NCI-H146 (cell line): ENCODE measurements around the gene CEL.
"Not testable (repeated sequence)": the region's sequence is repeated elsewhere in the genome, so short reads cannot be mapped to it uniquely, and the experiment has no call there.

ENCODE experiments used
- DNase-seq: peaks from one replicate; lab custom pipeline; 2025; lab: John Stamatoyannopoulos, UW

Gene CEL

GRCh38 chr9:133086212-133086860, 24.6 kb downstream of the CEL start:
- not testable (repeated sequence) for DNase-seq

- no peak for DNase-seq
Measured at GRCh38 chr9:133086894-133087293, 25.1 kb downstream of the CEL start.

GRCh38 chr9:133087429-133088145, 25.8 kb downstream of the CEL start:
- DNase-seq, result no peak

- DNase-seq, result no peak
Measured at GRCh38 chr9:133088146-133088750, 26.5 kb downstream of the CEL start.

- no peak for DNase-seq
Measured at GRCh38 chr9:133088756-133089155, 27.0 kb downstream of the CEL start.

GRCh38 chr9:133089271-133089671, 27.5 kb downstream of the CEL start:
- DNase-seq, result peak; percentile 42

GRCh38 chr9:133090187-133090586, 28.4 kb downstream of the CEL start:
- no peak for DNase-seq

- DNase-seq, result no peak
Measured at GRCh38 chr9:133090752-133091385, 29.1 kb downstream of the CEL start.

GRCh38 chr9:133094351-133094750, 32.6 kb downstream of the CEL start:
- DNase-seq, result not testable (repeated sequence)

- no peak for DNase-seq
Measured at GRCh38 chr9:133094842-133095393, 33.1 kb downstream of the CEL start.

- no peak for DNase-seq
Measured at GRCh38 chr9:133098104-133098754, 36.4 kb downstream of the CEL start.

- DNase-seq, result no peak
Measured at GRCh38 chr9:133098871-133099270, 37.1 kb downstream of the CEL start.

GRCh38 chr9:133099726-133100505, 38.1 kb downstream of the CEL start:
- DNase-seq, result no peak

GRCh38 chr9:133100506-133101355, 39.0 kb downstream of the CEL start:
- no peak for DNase-seq

- DNase-seq, result no peak
Measured at GRCh38 chr9:133101356-133102189, 39.8 kb downstream of the CEL start.

- DNase-seq, result no peak
Measured at GRCh38 chr9:133102190-133103021, 40.6 kb downstream of the CEL start.

- peak; percentile 19 for DNase-seq
Measured at GRCh38 chr9:133103183-133103986, 41.6 kb downstream of the CEL start.
